Measurements from ENCODE around the gene SLC43A3.

Gene SLC43A3

GRCh38 chr11:57426439-57426928, 437 bp downstream of the SLC43A3 start:
- no peak for TF ChIP-seq ZFX (IDR thresholded peaks at IDR 0.05; ENCODE audit: borderline replicate concordance)
- TF ChIP-seq, protein P1, sequence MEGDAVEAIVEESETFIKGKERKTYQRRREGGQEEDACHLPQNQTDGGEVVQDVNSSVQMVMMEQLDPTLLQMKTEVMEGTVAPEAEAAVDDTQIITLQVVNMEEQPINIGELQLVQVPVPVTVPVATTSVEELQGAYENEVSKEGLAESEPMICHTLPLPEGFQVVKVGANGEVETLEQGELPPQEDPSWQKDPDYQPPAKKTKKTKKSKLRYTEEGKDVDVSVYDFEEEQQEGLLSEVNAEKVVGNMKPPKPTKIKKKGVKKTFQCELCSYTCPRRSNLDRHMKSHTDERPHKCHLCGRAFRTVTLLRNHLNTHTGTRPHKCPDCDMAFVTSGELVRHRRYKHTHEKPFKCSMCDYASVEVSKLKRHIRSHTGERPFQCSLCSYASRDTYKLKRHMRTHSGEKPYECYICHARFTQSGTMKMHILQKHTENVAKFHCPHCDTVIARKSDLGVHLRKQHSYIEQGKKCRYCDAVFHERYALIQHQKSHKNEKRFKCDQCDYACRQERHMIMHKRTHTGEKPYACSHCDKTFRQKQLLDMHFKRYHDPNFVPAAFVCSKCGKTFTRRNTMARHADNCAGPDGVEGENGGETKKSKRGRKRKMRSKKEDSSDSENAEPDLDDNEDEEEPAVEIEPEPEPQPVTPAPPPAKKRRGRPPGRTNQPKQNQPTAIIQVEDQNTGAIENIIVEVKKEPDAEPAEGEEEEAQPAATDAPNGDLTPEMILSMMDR (IDR thresholded peaks at IDR 0.05) = no peak
- H3K27ac ChIP-seq = peak overlapping the region; percentile 50

- TF ChIP-seq ZFX (IDR thresholded peaks at IDR 0.05; ENCODE audit: borderline replicate concordance) = no peak
- TF ChIP-seq, protein P1 (IDR thresholded peaks at IDR 0.05) = no peak
- H3K27ac ChIP-seq = peak overlapping the region; percentile 50; the same call in 1 of the 2 replicates
Observed at GRCh38 chr11:57425565-57426438, 1.1 kb downstream of the SLC43A3 start.

DNA sequence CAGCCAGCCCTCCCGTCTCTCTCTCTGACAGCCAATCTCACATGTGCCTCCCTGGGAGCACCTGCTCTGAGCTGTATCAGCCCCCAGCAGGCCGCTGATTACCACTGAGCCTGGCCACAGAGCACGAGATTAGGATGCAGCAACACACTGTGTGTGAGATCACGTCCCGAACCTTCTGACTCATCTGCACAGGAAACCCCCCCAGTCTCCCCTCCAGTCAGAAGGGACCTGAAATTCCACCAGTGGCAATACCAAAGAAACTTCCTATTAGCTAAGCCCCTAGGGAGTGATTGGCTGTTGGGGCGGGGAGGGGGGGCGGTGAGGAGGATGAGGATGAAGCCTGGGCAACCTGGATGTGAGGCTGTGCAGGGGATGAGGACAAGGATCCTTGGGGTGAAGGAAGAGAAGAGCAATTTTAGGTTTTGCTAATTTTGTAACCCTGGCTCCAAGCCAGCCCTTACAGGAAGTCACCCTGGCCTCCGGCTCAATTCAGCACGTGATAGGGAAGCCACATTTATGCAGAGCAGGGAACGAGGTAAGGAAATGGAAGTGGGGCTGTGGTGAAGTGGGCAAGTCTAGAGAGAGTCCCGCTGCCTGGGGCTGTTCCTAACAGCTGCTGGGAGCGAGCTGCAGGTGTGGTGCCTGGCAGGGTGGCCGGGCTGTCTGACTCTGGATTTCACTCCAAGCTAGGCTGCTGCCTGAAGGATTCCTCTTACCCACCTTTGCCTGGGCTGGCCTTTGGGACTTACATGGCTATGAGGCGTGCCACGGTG, 1.9 kb downstream of the SLC43A3 start:
- TF ChIP-seq, protein P1 (IDR thresholded peaks at IDR 0.05) = no peak
- no peak overlapping the region for H3K27ac ChIP-seq

GRCh38 chr11:57424137-57424791, 2.7 kb downstream of the SLC43A3 start:
- no peak overlapping the region for H3K27ac ChIP-seq
- no peak for TF ChIP-seq ZFX (IDR thresholded peaks at IDR 0.05; ENCODE audit: borderline replicate concordance)
- TF ChIP-seq, protein P1 (IDR thresholded peaks at IDR 0.05) = no peak

GRCh38 chr11:57422669-57423068, 4.3 kb downstream of the SLC43A3 start:
- TF ChIP-seq ZFX (IDR thresholded peaks at IDR 0.05; ENCODE audit: borderline replicate concordance) = no peak
- TF ChIP-seq, protein P1 (IDR thresholded peaks at IDR 0.05) = no peak
- no peak overlapping the region for H3K27ac ChIP-seq

DNA sequence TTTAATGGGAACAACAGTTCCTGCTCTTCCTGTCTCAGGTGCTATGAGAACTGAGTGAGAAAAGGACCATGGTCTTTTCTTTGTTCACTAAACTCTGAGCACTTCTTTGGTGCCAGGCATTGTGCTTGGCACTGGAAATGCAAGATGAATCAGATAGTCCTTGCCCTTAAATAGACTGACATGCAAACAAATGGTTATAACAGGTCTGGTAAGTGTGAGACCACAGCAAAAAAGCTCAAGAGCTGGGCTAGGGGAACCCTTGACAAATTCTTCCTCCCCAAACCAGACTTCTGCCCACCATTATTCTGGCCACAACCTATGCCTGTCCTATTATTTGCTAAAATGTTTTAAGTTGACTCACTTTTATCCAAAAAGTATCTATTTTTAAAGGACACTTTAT, 5.1 kb downstream of the SLC43A3 start:
- H3K27ac ChIP-seq = no peak overlapping the region

More for the DNA sequence above, 5.1 kb downstream of the SLC43A3 start:
- TF ChIP-seq, protein P1 (IDR thresholded peaks at IDR 0.05) = no peak
- TF ChIP-seq ZFX (IDR thresholded peaks at IDR 0.05; ENCODE audit: borderline replicate concordance) = no peak

Data from 22Rv1 (cell line).